GDM1 (cell line): ENCODE measurements around the gene TYW1B.
"Not testable (repeated sequence)": the region's sequence is repeated elsewhere in the genome, so short reads cannot be mapped to it uniquely, and the experiment has no call there.

ENCODE experiments used
- DNase-seq: peaks from one replicate; lab custom pipeline; 2025; lab: John Stamatoyannopoulos, UW

TYW1B gene, protein sequence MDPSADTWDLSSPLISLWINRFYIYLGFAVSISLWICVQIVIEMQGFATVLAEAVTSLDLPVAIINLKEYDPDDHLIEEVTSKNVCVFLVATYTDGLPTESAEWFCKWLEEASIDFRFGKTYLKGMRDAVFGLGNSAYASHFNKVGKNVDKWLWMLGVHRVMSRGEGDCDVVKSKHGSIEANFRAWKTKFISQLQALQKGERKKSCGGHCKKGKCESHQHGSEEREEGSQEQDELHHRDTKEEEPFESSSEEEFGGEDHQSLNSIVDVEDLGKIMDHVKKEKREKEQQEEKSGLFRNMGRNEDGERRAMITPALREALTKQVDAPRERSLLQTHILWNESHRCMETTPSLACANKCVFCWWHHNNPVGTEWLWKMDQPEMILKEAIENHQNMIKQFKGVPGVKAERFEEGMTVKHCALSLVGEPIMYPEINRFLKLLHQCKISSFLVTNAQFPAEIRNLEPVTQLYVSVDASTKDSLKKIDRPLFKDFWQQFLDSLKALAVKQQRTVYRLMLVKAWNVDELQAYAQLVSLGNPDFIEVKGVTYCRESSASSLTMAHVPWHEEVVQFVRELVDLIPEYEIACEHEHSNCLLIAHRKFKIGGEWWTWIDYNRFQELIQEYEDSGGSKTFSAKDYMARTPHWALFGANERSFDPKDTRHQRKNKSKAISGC

GRCh38 chr7:72827839-72828591, at the start of gene TYW1B:
Gene TYW1B, minus strand, starts transcription at chr7:72828200. Its CDS starts 125 bp downstream, at chr7:72828075.
- DNase-seq = peak; percentile 96

- peak; percentile 4 for DNase-seq
Observed at GRCh38 chr7:72867591-72867990, 39.6 kb upstream of the TYW1B start.

DNA sequence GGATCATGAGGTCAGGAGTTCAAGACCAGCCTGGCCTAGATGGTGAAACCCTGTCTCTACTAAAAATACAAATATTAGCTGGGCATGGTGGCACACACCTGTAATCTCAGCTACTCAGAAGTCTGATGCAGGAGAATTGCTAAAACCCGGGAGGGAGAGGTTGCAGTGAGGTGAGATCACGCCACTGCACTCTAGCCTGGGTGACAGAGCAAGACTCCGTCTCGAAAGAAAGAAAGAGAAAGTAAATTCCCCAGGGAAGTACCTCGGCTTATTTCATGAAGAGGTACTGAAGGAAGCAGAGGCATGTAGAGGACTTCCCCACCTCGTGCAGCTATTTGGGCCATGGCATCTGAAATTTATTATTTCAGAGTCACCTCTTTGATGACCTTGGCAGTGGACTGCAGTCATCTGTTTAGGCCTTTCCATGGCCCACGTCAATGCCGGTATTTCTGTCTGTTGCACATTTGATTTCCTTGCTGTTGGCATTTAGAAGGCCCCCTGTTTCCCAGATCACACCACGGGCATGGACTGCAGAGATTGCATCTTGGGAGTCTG, 30.9 kb upstream of the TYW1B start:
- not testable (repeated sequence) for DNase-seq

DNA sequence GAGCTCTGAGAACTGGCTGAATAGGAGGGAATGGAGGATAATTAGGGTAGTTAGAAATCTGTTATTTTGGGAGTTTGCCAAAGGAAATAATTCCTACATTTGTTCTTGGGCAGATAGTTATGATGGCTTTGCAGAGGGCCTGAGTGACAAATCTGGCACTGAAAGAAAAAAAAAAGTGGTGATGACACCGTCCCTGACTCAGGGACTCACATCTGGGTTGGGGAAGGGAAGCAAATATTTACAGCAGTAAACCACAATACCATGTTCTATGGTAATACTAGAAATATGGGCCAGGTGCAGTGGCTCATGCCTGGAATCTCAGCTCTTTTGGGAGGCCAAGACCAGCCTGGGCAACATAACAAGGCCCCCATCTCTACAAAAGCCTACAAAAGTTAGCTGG, 29.9 kb upstream of the TYW1B start:
- DNase-seq = not testable (repeated sequence)

DNA sequence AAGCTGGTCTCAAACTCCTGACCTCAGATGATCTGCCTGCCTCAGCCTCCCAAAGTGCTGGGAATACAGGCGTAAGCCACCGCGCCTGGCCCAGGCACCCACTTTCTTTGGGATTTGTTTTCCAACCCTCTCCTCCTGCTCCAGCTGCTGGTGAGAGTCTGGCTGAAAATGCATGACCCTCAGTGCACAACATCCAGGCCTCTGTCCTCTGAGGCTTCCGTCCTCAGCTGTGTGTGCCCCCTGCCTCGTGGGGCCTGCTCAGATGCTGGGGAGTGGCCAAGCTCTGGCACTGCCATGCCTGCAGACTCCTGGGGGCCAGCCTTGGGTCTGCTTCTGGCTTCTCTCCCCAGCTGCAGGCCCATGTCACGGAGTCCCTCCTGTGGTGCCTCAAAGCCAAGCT, 27.3 kb upstream of the TYW1B start:
- DNase-seq = not testable (repeated sequence)

- DNase-seq = not testable (repeated sequence)
Observed at GRCh38 chr7:72852937-72853336, 24.9 kb upstream of the TYW1B start.

GRCh38 chr7:72850746-72851145, 22.7 kb upstream of the TYW1B start:
- DNase-seq = not testable (repeated sequence)

DNA sequence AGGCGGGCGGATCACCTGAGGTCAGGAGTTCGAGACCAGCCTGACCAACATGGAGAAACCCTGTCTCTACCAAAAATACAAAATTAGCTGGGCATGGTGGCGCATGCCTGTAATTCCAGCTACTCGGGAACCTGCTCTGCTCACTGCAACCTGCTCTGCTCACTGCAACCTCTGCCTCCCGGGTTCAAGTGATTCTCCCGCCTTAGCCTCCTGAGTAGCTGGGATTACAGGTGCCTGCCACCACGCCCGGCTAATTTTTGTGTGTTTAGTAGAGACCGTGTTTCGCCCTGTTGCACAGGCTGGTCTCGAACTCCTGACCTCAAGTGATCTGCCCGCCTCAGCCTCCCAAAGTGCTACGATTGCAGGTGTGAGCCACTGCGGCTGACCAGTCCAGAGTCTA, 16.1 kb upstream of the TYW1B start:
- not testable (repeated sequence) for DNase-seq

- DNase-seq = not testable (repeated sequence)
Observed at GRCh38 chr7:72843166-72843565, 15.2 kb upstream of the TYW1B start.

- not testable (repeated sequence) for DNase-seq
Observed at GRCh38 chr7:72840966-72841511, 13.0 kb upstream of the TYW1B start.

DNA sequence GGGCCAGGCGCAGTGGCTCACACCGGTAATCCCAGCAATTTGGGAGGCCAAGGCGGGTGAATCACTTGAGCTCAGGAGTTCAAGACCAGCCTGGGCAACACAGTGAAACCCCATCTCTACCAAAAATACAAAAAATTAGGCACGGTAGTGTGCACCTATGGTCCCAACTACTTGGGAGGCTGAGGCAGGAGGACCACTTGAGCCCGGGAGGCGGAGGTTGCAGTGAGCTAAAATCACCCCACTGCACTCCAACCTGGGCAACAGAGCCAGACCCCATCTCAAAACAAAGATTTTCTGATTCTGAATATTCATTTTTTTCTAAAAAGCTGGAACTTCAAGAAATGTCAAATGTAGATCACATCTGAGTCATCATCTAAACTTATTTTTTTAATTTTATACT, 10.3 kb upstream of the TYW1B start:
- DNase-seq = not testable (repeated sequence)

DNA sequence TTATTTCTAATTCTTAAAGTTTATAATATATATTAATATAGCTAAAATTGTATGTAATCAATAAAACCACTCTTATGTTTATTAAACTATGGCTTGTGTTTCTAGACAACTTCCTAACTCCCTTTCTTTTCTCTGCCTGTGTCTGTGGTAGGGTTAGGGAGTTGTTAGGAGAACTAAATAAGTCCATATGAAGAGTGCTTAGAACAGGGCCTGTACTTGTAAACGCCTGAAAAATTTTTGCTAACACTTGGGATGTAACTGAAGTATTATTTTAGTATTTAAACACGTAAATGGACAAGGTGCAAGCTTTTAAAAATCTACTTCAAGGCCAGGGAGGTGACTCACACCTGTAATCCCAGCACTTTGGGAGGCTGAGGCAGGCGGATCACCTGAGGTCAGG, 9.3 kb upstream of the TYW1B start:
- DNase-seq = not testable (repeated sequence)

DNA sequence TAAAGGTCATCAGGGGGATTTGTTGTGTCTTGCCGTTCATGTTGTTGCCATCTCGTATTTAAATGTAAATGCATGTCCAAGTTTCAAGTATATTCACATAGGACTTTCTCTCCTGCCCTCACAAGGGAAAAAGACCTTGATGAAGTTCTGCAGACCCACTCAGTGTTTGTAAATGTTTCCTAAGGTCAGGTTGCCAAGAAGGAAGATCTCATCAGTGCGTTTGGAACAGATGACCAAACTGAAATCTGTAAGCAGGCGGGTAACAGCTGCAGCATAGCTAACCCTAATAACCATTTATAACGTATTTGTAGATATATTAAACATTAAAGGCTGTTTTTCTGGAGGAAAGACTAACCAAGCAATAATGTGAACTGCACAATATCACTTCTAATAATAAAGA, 2.6 kb upstream of the TYW1B start:
- not testable (repeated sequence) for DNase-seq

GRCh38 chr7:72829687-72830354, 1.8 kb upstream of the TYW1B start:
- DNase-seq = not testable (repeated sequence)

- peak; percentile 97 for DNase-seq
Observed at GRCh38 chr7:72829291-72829686, 1.3 kb upstream of the TYW1B start.

GRCh38 chr7:72823765-72824732, 4.0 kb downstream of the TYW1B start:
- DNase-seq = not testable (repeated sequence)

DNA sequence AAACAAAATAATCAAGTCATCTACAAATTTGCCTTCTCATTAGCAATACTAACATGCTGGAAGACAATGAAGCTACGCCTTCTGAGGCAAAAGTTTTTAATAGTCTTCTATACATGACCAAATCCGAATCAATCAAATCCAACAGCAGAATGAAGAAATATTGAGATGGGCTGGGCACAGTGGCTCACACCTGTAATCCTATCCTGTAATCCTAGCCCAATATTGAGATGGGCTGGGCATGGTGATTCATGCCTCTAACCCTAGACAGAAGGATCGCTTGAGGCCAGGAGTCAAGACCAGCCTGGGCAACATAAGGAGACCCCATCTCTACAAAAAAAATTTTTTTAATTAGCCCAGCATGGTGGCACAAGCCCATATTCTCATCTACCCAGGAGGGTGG, 5.5 kb downstream of the TYW1B start:
- DNase-seq = not testable (repeated sequence)

DNA sequence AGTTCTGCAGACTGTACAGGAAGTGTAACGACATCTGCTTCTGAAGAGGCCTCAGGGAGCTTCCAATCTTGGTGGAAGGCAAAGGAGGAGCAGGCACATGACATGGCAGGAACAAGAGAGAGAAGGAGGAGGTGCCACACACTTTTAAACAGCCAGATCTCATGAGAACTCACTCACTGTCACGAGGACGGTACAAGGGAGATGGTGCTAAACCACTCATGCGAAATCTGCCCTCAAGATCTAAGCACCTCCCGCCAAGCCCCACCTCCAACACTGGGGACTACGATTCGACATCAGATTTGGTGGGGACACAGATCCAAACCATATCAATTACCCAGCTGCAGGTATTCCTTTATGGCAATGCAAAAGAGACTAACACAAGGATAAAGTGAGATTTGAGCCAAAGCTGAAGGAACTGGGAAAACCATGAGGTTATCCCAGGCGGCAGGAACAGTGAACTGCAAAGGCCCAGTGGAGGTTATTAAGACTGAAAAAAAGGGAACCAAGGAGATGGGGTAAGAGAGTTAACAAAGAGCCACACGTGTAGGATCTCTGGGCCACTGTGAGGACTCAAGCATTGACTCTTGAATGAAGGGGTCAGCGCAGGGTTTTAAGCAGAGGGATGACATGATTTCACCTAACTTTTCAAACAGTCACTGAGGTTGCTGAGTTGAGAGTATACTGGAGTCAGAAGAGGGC, 9.2 kb downstream of the TYW1B start:
- DNase-seq = not testable (repeated sequence)

DNA sequence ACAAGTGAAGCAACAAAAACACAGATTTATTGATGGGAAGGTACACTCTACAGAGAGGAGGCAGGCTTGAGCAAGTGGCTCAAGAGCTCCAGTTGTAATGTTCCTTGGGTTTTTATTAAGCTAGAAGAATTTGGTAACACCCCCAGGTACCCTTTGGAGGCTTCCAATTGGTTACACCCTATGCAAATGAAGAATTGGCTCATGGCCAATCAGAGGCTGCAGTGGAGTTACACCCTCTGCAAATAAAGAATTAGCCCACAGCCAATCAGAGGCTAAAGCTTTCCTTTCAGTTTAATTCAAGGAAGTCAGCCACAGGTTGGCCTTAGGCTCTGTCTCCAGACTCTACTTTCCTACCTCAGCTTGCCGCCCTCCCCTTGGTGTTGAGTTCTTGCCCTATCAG, 10.3 kb downstream of the TYW1B start:
- not testable (repeated sequence) for DNase-seq
